Hypothalamus (tissue), 51 donors: ENCODE data around the gene SPNS3.

Source experiments
- DNase-seq, 51 donors: peaks; one replicate each; lab custom pipeline; 2025; lab: John Stamatoyannopoulos, UW

SPNS3 gene

GRCh38 chr17:4463818-4464476, 30.2 kb downstream of the SPNS3 start:
- peak in 3 of 51 donors; percentile 10 to 52 (median 11) for DNase-seq

GRCh38 chr17:4465786-4466185, 32.0 kb downstream of the SPNS3 start:
- no peak for DNase-seq

DNA sequence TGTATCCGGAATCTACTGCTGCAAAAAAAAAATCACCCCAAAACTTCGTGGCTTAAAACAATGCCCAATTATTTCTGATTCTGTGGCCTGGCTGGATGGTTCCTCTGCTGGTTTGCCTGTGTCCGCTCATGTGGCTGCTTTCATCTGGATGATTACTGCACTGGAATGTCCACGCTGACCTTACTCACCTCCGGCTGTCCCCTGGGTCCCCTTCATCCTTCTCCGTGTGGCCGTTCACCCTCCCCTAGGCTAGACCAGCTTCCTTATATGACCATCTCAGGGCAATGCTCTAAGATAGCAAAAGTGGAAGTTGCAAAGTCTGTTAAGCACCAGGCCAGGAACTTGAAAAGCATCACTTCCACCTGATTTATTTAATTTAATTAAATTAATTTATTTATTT, 33.5 kb downstream of the SPNS3 start:
- no peak for DNase-seq

DNA sequence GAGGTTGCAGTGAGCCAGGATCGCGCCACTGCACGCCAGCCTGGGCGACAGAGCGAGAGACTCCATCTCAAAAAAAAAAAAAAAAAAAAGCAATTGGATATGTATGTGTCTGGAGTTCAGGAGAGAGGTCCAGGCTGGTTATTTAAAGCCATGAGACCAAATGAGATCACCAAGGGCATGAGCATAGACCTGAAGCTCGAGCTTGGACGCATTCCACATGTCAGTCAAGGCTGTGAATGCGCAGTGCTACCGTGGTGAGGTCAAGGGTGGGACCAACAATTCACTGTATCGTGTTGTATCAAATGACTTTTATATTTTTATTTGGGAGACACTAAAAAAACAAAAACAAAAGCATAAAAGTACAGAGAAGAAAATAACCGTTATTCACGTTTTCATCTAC, 35.8 kb downstream of the SPNS3 start:
- DNase-seq, result no peak

GRCh38 chr17:4472286-4472685, 38.5 kb downstream of the SPNS3 start:
- DNase-seq, result no peak

DNA sequence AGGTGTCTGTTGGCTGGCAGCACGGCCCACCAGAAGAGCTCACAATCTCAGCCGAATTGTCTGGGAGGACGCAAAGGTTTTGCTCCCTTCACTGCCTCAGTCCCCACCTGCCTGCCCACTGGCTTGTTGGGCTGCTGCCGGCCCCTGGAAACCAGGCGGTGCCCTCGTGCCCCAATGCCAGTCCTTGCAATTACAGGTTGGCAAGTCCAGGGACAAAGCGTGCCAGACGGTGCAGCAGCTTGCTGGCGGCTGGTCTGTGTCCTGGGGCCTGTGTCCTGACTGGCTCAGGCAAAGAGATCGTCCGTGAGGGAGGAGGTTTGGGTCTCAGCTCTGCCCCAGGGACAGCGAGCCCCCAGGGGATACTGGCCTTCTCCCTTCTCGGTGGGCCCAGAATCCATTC, 40.4 kb downstream of the SPNS3 start:
- DNase-seq, result peak in 2 of 51 donors; percentile 15 to 16

DNA sequence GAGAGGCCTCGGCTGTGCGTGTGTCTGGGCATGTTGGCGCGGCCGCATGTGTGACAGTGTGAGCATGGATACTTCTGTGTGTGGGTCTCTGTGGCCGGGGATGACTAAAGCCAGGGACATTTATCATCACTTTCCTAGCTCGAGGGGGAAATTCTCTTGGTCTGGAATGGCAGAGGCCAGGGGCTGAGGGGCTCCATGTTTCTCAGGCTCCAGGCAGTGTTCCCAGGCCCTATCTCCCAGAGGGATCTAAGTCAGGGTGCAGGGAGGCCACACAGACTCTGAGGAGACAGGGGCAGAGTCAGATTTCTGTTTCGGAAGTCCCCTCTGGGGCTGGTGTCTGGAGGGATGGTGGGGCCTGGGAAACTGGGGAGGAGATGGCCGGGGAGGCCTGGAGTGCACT, 41.3 kb downstream of the SPNS3 start:
- DNase-seq, result no peak

GRCh38 chr17:4475463-4475862, 41.7 kb downstream of the SPNS3 start:
- DNase-seq, result no peak

DNA sequence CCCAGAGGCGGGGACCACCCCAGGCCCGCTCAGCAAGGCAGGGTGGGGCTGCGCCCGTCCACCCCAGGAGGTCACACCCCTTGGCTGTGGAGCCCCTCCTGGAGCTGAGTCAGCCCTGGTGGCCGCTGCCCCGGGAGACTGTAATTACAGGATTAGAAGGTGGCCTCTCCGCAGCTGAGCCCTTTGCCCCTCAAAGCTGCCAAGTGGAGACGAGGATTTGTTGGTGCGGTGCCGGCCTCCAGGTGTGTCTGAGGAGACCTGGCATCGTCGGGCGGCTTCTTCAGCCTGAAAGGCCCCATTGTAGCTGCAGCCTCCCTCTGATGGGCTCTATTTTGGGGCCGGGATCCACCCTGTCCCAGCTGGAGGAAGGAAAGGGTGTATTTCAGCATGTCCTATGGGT, 42.3 kb downstream of the SPNS3 start:
- no peak for DNase-seq

DNA sequence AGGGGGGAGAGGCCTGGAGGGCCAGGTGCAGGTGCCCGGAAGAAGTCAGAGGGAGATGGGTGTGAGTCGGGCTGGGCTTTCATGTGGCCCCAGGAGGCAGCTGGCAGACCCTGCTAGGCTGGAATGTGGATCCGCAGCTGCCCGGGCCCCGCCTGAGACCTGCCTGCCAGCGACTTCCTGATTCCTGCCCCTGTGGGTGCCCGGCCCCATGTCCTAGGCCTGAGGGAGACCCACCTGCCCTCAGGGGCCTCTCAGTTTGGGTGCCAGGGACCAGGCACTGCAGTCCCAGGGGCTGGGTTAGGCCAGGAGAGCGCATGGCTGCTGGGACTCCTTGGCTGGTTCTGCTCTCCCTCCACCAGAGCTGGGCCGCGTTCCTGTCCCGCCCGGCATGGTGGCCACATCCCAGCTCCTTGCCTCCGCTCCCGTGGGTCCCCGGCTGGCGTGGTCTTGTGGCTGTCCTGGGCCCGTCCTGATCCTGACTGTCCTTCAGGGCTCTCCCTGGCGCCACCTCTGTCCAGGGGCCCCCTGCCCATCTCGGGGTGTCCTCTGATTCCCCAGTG, 42.9 kb downstream of the SPNS3 start:
- no peak for DNase-seq

GRCh38 chr17:4477255-4477791, 43.6 kb downstream of the SPNS3 start:
- no peak for DNase-seq

DNA sequence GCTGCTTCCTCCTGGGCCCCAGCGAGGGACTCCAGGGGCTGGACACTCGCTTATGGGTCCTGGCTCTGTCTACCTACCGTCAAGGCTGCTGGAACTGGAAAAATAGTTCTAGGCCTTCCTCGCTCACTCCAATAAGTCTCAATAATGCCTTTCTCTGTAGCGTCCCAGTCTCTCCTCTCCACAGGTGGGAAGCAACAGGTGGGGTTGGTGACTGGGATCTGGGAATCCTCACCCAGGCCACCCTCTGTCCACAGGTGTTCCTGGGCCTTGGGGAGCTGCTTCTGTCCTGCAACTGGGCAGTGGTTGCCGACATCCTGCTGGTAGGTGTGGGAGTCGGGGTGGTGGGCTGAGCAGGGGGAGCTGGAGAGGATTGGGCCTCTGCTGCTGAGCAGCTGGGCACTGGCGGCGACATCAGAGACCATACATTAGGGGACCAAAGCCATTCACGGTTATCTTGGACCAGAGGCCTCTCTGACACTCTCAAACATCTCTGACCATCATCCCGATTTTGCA, 44.6 kb downstream of the SPNS3 start:
- DNase-seq, result no peak

DNA sequence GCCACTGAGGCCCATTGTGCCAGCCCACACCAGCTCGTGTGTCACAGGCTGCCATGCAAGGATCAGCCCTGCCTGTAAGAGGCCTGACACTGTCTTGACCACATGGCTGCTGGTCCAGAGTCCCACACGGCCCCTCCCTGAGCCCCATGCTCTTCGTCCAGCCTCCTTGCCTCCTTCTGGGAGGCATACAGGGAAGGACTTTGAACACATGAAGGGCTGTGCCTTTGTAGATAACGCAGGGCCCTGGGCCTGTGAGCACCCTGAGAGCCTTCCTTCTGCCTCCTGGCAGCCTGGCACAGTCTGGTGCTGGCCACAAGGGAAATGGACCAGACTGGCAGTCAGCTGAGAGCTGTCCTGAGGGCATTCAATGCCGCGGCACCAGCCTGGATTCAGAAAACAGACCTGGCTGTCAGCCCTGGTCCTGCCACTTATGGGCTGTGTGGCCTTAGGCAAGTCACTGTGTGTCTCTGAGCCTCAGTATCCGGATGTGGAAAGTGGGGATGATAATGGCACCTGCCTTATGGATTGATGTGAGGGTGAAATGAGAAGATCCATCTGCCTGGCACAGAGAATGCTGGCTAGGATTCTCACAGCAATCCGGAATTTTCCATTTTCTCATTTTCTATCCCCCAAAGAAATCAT, 45.7 kb downstream of the SPNS3 start:
- no peak for DNase-seq

DNA sequence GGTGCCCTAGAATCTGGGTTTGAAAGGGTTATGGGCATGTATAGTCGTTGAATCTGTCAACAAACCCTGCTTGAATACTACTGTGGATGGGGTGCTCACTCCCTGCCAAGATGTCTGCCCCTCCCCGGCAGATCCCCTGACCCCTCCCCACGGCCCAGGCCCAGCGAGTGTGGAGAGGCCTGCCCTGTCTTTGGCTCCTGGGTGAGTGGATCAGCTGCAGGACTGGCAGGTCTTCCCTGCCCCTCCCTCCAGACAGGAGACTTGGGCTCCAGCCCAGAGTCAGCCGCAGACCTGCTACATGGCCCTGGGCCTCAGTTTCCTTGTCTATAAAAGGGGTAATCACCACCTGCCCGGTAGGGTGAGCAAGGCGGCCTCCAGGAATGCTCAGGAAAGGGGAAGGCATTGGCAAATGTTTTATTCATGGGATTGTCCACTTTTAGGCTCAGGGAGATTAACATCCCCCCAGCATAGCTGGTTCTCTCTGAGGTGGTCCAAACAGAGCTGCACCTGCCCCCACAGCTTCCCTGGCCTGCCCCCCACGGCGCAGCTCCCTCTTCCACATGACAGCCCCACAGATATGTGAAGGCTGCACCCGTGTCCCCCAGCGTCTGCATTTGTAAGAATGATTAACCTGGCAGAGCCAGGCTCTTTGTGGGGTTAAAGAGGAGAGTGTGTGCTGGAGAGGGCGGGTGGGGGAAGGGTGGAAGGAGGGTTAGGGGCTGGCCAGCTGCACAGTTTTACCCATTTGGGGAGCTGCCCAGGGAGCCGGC, 46.4 kb downstream of the SPNS3 start:
- no peak for DNase-seq

DNA sequence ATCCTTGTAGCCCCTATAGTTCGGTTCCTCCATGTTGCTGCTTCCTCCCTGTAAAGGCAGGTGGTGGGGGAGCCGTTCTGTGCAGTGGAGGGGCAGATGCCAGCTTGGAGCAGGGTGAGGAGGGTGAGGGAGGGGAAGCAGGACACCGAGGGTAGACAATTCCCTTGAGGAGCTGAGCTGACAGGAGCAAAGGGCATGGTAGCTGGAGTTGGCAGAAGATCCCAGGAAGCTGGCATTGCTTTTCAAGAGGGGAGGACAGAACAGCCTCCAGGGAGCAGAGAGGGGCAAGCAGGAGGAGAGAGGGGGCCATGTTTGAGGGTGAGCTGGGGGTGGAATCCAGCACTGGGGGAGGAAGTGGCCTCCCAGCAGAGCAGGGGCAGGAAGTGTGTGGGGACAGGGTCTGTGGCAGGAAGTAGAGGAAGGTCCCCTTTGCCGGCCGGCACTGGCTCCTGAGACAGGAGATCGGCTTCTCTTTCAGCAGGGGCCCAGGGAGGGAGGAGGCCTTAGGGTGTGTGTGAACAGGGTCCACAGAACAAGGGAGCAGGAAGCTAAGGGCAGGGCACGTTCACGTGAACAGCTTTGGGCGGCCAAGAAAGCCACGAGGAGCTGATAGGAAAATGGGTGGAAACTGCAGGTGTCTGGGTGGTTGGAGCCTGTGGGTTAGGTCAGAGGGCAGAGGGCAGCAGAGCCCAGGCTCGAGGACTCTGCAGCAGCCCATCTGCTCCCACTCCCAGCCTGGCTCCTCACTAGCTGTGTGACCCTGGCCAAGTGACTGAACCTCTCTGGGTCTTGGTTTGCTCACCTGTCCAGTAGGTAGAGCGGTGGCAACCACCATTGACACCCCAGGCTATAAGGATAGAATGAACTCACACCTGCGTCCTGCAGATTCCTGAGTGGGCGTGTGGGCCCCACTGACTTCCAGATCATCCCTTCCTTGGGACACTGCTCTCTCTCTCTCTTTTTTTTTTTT, 47.5 kb downstream of the SPNS3 start:
- DNase-seq, result peak in 2 of 51 donors; percentile 10 to 39

GRCh38 chr17:4482338-4483011, 48.7 kb downstream of the SPNS3 start:
- DNase-seq, result no peak

DNA sequence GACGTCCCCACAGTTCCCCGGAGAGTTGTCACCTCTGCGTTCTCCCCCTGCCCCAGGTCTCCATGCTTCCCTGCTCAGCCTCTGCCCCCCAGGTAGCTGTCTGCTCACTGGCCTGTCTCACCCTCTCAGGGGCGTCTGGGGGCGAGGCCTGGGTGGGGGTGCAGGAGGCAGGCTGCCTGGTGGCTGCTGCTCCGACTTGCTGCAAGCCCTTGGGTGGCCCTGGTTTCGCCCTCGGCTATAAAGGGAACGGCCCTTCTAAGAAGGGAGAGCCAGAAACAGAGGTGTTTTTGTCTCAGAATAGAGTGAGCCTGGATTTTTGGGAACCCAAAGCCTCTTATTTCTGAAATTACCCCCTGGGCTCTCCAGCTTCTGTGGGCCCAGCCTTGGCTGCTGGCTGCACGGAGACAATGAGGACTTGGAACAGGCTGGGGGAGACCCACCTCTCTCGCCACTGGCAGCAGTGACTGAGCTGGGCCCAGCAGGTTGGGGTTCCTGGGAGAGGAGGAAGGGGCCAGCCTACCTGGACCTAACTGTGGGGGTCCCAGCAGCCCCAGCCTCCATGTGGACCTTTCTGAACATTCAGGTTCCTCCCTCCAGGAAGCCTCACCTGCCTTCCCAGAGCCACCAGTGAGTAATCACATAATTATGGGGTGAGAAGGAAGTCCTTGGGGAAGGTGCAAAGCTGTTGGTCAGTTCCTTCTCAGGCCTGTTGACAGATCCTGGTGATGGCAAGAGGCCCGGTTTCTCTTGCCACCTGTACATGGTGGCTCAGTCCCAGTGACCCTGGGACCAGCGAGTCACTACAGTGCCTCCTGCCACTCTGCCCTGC, 49.5 kb downstream of the SPNS3 start:
- DNase-seq, result no peak
